Mesendoderm (in vitro differentiated cells): Measurements from ENCODE around the gene C1QTNF1.

Source experiments
- DNase-seq: peaks from one replicate; pipeline ENCODE4 v3.0.0; 2013
- H2AK5ac ChIP-seq: 2 replicates; pipeline ENCODE4 v1.6.1; 2013; ENCODE audit warnings: low read length, inconsistent platforms
- H2BK120ac ChIP-seq: 2 replicates; pipeline ENCODE4 v1.6.1; 2013; ENCODE audit warnings: low read depth, mild to moderate bottlenecking, low read length, moderate library complexity, mixed read lengths
- H2BK15ac ChIP-seq: replicated peaks from 2 replicates; pipeline ENCODE4 v1.6.1; 2013; ENCODE audit warnings: low read depth, mild to moderate bottlenecking, moderate library complexity
- H2BK5ac ChIP-seq: 2 replicates; pipeline ENCODE4 v1.6.1; 2013; ENCODE audit warnings: low read length, inconsistent platforms
- H3K18ac ChIP-seq: 2 replicates; pipeline ENCODE4 v1.6.1; 2013; ENCODE audit warnings: mild to moderate bottlenecking, low read length, mixed read lengths
- H3K23ac ChIP-seq: one replicate; pipeline ENCODE4 v1.6.1; 2013; ENCODE audit warnings: low read length
- H3K27ac ChIP-seq: 2 replicates; pipeline ENCODE4 v1.5.1; 2013; ENCODE audit warnings: low read depth, mild to moderate bottlenecking, inconsistent platforms, low read length, moderate library complexity
- H3K27me3 ChIP-seq: 2 replicates; pipeline ENCODE4 v1.6.1; 2013; ENCODE audit warnings: low read length, control low read depth, mild to moderate bottlenecking, inconsistent platforms; ENCODE audit not compliant: insufficient read depth, poor library complexity
- H3K36me3 ChIP-seq: 2 replicates; pipeline ENCODE4 v1.6.1; 2013; ENCODE audit warnings: low read length, inconsistent platforms; ENCODE audit not compliant: control insufficient read depth, insufficient read depth
- H3K4ac ChIP-seq: one replicate; pipeline ENCODE4 v1.6.1; 2013; ENCODE audit warnings: low read depth, mild to moderate bottlenecking, low read length, moderate library complexity
- H3K4me1 ChIP-seq: 2 replicates; pipeline ENCODE4 v1.6.1; 2013; ENCODE audit warnings: low read depth, low read length, inconsistent platforms; ENCODE audit not compliant: control insufficient read depth
- H3K4me2 ChIP-seq: 2 replicates; pipeline ENCODE4 v1.6.1; 2013; ENCODE audit warnings: low read length
- H3K4me3 ChIP-seq: 2 replicates; pipeline ENCODE4 v1.5.1; 2013; ENCODE audit warnings: mild to moderate bottlenecking, low read length
- H3K56ac ChIP-seq: one replicate; pipeline ENCODE4 v1.6.1; 2013; ENCODE audit warnings: low read length
- H3K79me1 ChIP-seq: 2 replicates; pipeline ENCODE4 v1.6.1; 2013; ENCODE audit warnings: low read length, inconsistent platforms
- H3K79me2 ChIP-seq: 2 replicates; pipeline ENCODE4 v1.6.1; 2013; ENCODE audit warnings: mild to moderate bottlenecking, low read length; ENCODE audit not compliant: control insufficient read depth, insufficient read depth
- H3K9ac ChIP-seq: 2 replicates; pipeline ENCODE4 v1.6.1; 2013; ENCODE audit warnings: low read length, inconsistent platforms
- H4K5ac ChIP-seq: one replicate; pipeline ENCODE4 v1.6.1; 2013; ENCODE audit warnings: low read length
- H4K8ac ChIP-seq: one replicate; pipeline ENCODE4 v1.6.1; 2013; ENCODE audit warnings: low read depth, mild to moderate bottlenecking, control low read depth, low read length, moderate library complexity
- WGBS: extraction: QIAGEN DNeasy Blood & Tissue Kit; methylation state at CpG from one replicate; pipeline ENCODE4 v1.1.7; 2013; ENCODE audit warnings: low lambda C conversion rate, missing lambda C conversion rate; ENCODE audit not compliant: insufficient coverage; ENCODE audit errors: extremely low coverage; 5-methylcytosine and 5-hydroxymethylcytosine counted together

C1QTNF1 gene

DNA sequence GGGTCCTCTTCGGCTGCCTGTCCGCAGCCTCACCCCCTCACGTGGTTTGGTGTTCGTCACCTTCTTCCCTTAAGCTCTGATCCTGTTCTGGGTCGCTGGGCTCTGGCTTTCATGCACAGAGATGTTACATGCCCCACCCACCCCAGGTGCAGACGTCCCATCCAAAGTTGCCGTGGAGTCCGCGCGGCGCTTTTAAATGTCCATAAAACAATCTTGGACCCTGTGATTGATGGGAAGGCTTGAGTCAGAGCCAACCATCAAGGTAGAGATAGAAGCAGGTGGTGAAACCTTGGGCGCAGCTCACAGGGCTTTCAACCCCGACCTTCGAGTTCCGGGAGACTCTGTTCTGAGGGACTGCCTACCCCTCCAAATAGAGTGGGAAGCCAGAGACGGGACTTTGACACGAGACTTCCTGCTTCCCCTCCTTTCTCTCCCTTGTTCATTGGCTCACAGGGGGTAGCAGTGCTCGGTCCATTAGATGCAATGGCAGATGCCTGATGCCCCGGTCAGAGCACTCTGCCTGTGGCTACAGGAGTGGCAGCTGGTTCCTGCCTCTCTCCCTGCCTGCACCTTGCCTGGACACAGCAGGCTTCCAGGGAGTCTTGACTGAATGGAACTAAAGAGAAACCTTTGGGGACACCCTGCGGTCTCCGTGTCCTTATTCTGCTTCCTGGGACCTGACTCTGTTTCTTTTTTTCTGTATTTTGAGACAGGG, 54.7 kb downstream of the C1QTNF1 start:
- Histone ChIP-seq H3K27ac (no peak overlapping the region), H3K56ac (no peak overlapping the region), H3K9ac (no peak overlapping the region), H3K23ac (no peak overlapping the region), H2AK5ac (no peak overlapping the region), H3K4me1 (peaks cover 4% of the 10 kb centered on the region), H4K8ac (no peak overlapping the region), H3K4ac (no peak overlapping the region), H3K18ac (no peak overlapping the region), H3K79me1 (no peaks in the 10 kb centered on the region), H3K4me3 (no peak overlapping the region), H3K4me2 (no peak overlapping the region), H3K36me3 (no peaks in the 10 kb centered on the region), H2BK15ac (no peak overlapping the region), H4K5ac (no peak overlapping the region), H2BK5ac (no peak overlapping the region), H3K27me3 (no peaks in the 10 kb centered on the region), H3K79me2 (no peaks in the 10 kb centered on the region), H2BK120ac (no peak overlapping the region)
- no peak for DNase-seq
- no CpG with 5 or more reads among the region's 21 CpGs for WGBS

DNA sequence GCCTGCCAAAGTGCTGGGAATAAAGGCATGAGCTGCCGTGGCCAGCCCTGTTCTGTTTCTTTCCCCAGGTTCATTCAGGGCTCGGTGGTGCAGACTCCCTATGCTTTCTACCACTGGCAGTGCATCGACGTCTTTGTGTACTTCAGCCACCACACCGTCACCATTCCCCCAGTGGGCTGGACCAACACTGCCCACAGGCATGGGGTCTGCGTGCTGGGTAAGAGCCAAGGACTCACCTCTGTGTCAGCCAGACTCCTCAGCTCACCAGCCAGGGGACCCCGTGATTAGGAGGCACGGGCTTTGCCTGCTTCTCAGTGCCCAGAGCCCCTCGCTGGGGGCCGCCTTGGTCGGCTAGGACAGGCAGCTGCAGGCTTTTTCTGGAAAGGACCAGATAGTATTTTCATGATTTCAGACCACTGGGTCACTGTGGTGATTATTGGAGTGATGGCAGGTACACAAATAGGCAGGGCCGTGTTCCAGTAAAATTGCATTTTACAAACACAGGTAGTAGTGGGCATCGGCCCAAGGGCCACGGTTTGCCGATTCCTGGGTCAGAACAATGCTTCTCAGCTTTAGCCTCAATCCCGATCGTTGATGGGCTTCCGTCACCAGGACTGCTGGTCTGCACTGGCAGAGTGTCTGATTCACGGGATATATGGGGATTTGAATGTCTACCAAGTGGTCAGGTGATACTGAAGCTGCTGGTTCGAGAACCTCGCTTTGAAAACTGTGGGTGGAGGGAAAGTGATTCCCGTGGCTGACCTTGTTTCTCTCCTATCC, 55.6 kb downstream of the C1QTNF1 start:
- no peak for DNase-seq
- Histone ChIP-seq H3K4me1 (peaks cover 4% of the 10 kb centered on the region), H3K23ac (no peak overlapping the region)

DNA sequence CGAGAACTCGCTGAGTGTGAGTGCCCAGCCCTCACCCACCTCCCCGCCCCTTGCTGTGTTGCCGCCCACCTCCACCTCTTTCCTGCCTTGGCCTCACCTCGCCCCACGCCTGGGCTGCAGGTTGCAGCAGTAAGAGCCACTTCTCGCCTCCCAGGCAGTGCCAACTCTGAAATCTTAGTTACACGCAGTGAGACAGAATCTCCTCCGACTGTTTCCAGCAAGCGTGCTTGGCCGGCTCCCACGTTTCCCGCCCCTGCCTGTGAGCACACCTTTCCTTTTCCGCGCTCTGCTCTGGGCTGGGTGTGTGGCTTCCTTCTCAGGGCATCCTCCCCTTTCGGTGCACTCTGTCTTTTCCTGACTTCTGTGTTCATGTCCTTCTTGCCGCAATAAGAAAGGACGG, 56.4 kb downstream of the C1QTNF1 start:
- no peak for DNase-seq
- no peak overlapping the region for H4K8ac ChIP-seq
- no peak overlapping the region for H3K56ac ChIP-seq
- H3K4me3 ChIP-seq: no peak overlapping the region
- H2BK5ac ChIP-seq: no peak overlapping the region
- no peak overlapping the region for H4K5ac ChIP-seq
- H3K23ac ChIP-seq: no peak overlapping the region
- H3K36me3 ChIP-seq: no peaks in the 10 kb centered on the region
- no peak overlapping the region for H2BK120ac ChIP-seq
- no CpG with 5 or more reads among the region's 18 CpGs for whole genome bisulfite sequencing
- H3K79me1 ChIP-seq: no peaks in the 10 kb centered on the region
- H3K79me2 ChIP-seq: no peaks in the 10 kb centered on the region
- no peak overlapping the region for H3K9ac ChIP-seq
- H3K27ac ChIP-seq: no peak overlapping the region
- no peak overlapping the region for H3K4me2 ChIP-seq
- H2BK15ac ChIP-seq: no peak overlapping the region
- no peak overlapping the region for H2AK5ac ChIP-seq
- H3K4me1 ChIP-seq: peaks cover 3% of the 10 kb centered on the region
- H3K4ac ChIP-seq: no peak overlapping the region
- no peak overlapping the region for H3K18ac ChIP-seq
- no peaks in the 10 kb centered on the region for H3K27me3 ChIP-seq

More for the DNA sequence above, 55.6 kb downstream of the C1QTNF1 start:
- H2BK5ac ChIP-seq: no peak overlapping the region
- H3K27me3 ChIP-seq: no peaks in the 10 kb centered on the region
- H3K4me3 ChIP-seq: no peak overlapping the region
- no peak overlapping the region for H3K56ac ChIP-seq
- no peak overlapping the region for H4K8ac ChIP-seq
- no peak overlapping the region for H3K4ac ChIP-seq
- H3K79me1 ChIP-seq: no peaks in the 10 kb centered on the region
- H3K4me2 ChIP-seq: no peak overlapping the region
- H3K27ac ChIP-seq: no peak overlapping the region
- no peak overlapping the region for H2AK5ac ChIP-seq
- H3K36me3 ChIP-seq: no peaks in the 10 kb centered on the region
- no peaks in the 10 kb centered on the region for H3K79me2 ChIP-seq
- H4K5ac ChIP-seq: no peak overlapping the region
- H2BK120ac ChIP-seq: no peak overlapping the region
- WGBS: no CpG with 5 or more reads among the region's 22 CpGs
- no peak overlapping the region for H3K18ac ChIP-seq
- H3K9ac ChIP-seq: no peak overlapping the region
- no peak overlapping the region for H2BK15ac ChIP-seq

DNA sequence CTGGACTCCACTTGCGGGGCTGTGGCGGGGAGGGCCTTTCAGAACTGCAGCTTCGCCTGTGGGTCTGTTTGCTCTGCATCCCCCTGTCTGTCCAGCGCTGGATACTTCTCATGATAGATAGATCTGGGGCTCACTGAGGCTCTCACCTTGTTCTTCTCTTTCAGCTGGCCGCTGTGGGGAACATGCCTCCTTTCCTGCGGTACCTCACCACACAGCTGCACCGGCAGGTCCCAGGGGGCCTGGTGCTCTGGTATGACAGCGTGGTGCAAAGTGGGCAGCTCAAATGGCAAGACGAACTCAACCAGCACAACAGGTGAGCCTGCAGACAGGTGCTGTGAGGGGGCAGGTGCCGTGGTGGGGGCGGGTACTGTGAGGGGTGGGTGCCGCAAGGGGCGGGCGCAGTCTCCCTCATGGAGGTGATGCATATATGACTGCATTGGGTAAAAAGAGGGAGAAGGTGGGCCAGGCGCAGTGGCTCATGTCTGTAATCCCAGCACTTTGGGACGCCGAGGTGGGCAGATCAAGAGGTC, 56.9 kb downstream of the C1QTNF1 start:
- no peak for DNase-seq
- H3K18ac ChIP-seq: no peak overlapping the region
- no peak overlapping the region for H4K5ac ChIP-seq
- H4K8ac ChIP-seq: no peak overlapping the region
- H2BK120ac ChIP-seq: no peak overlapping the region
- no peak overlapping the region for H2BK15ac ChIP-seq
- WGBS: no CpG with 5 or more reads among the region's 17 CpGs
- no peak overlapping the region for H3K9ac ChIP-seq
- no peak overlapping the region for H3K56ac ChIP-seq
- no peaks in the 10 kb centered on the region for H3K36me3 ChIP-seq
- H2BK5ac ChIP-seq: no peak overlapping the region
- no peak overlapping the region for H3K27ac ChIP-seq
- no peak overlapping the region for H2AK5ac ChIP-seq
- H3K23ac ChIP-seq: no peak overlapping the region
- no peaks in the 10 kb centered on the region for H3K4me1 ChIP-seq
- no peak overlapping the region for H3K4me3 ChIP-seq
- H3K79me1 ChIP-seq: no peaks in the 10 kb centered on the region
- H3K27me3 ChIP-seq: no peaks in the 10 kb centered on the region
- H3K4ac ChIP-seq: no peak overlapping the region
- H3K79me2 ChIP-seq: no peaks in the 10 kb centered on the region
- no peak overlapping the region for H3K4me2 ChIP-seq

DNA sequence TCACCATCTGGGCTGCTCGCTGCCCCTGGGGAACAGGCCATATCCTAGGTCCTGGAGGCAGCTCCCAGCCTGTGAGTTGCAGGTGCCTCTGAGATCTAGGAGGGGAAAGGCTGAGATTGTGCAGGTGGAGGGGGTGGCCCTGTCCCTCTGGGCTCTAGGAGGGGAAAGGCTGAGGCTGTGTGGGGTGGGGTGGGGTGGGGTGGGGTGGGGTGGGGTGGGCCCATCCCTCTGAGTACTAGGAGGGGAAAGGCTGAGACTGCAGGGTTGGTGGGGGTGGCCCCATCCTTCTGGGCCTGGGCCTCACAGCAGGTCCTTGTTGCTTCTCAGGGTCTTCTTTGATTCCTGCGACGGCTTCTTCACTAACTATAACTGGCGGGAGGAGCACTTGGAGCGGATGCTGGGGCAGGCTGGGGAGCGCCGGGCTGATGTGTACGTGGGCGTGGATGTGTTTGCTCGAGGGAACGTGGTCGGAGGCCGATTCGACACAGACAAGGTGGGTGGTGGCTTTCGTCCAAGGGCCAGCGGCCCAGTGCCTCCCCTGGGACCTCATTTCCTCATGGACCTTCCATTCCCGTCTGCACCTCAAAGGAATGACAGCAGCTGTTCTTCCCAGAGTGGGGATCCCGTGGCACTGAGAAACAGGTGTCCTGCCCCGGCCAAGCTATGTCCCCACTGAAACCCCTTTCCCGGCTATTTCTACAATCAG, 57.8 kb downstream of the C1QTNF1 start:
- H3K4me3 ChIP-seq: no peak overlapping the region
- no peak overlapping the region for H4K8ac ChIP-seq
- H4K5ac ChIP-seq: no peak overlapping the region
- H3K79me1 ChIP-seq: no peaks in the 10 kb centered on the region
- no peak overlapping the region for H3K56ac ChIP-seq
- H3K9ac ChIP-seq: no peak overlapping the region
- H2BK15ac ChIP-seq: no peak overlapping the region
- H2BK120ac ChIP-seq: no peak overlapping the region
- H3K18ac ChIP-seq: no peak overlapping the region
- no peak overlapping the region for H2BK5ac ChIP-seq
- H2AK5ac ChIP-seq: no peak overlapping the region
- H3K23ac ChIP-seq: no peak overlapping the region
- no peaks in the 10 kb centered on the region for H3K79me2 ChIP-seq
- no peaks in the 10 kb centered on the region for H3K36me3 ChIP-seq
- no peak overlapping the region for H3K4ac ChIP-seq
- H3K27me3 ChIP-seq: no peaks in the 10 kb centered on the region
- no peak for DNase-seq
- WGBS: no CpG with 5 or more reads among the region's 20 CpGs
- H3K27ac ChIP-seq: no peak overlapping the region
- no peak overlapping the region for H3K4me2 ChIP-seq
- no peaks in the 10 kb centered on the region for H3K4me1 ChIP-seq
